Stomach (tissue), 4 donors: ENCODE measurements around the gene RPL37A.

ENCODE experiments used
- EP300 ChIP-seq: sonication (generic); formaldehyde crosslinking; IDR thresholded peaks from one replicate; pipeline ENCODE4 v1.6.1; 2017; ENCODE audit warnings: antibody characterized with exemption
- POLR2A ChIP-seq, 4 donors: fragments of 450-650 bp; IDR thresholded peaks; one replicate each; pipeline ENCODE4 v1.6.1; 2016; ENCODE audit warnings: antibody characterized with exemption in 4 of 4, control low read depth in 2 of 4, mild to moderate bottlenecking in 1 of 4, moderate library complexity in 1 of 4
- POLR2AphosphoS5 ChIP-seq, 3 donors: sonication (generic); formaldehyde crosslinking; IDR thresholded peaks; one replicate each; pipeline ENCODE4 v1.6.1; 2016; ENCODE audit warnings: antibody characterized with exemption in 3 of 3
- TF ChIP-seq, protein P1 (sequence below), 7 experiments: fragments of 450-650 bp in 4 of 7; fragments of 200-600 bp in 3 of 7; sonication (generic) in 3 of 7; IDR thresholded peaks; one replicate each; pipeline ENCODE4 v1.5.1; 2016 to 2019; ENCODE audit warnings: antibody characterized with exemption in 7 of 7, control low read depth in 2 of 7, mild to moderate bottlenecking in 1 of 7

DNA sequence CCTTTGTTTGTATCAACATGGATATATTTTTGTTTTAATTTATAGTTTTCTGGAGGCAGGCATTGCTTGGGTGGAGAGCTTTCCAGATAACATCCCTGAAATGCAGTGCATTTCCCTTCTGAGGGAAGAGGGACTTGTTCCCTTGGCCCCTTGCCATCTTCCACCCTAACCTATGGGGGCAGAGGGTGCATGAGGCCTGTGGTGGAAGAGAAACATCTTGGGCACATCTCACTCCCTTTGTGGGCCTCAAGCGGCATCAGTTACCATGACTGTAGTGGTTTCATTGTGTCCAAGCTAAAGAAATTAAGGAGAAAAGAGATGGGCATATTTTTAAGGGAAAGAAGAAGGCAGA is 5.3 kb upstream of the RPL37A start:
- TF ChIP-seq, protein P1, sequence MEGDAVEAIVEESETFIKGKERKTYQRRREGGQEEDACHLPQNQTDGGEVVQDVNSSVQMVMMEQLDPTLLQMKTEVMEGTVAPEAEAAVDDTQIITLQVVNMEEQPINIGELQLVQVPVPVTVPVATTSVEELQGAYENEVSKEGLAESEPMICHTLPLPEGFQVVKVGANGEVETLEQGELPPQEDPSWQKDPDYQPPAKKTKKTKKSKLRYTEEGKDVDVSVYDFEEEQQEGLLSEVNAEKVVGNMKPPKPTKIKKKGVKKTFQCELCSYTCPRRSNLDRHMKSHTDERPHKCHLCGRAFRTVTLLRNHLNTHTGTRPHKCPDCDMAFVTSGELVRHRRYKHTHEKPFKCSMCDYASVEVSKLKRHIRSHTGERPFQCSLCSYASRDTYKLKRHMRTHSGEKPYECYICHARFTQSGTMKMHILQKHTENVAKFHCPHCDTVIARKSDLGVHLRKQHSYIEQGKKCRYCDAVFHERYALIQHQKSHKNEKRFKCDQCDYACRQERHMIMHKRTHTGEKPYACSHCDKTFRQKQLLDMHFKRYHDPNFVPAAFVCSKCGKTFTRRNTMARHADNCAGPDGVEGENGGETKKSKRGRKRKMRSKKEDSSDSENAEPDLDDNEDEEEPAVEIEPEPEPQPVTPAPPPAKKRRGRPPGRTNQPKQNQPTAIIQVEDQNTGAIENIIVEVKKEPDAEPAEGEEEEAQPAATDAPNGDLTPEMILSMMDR (IDR thresholded peaks at IDR 0.05): no peak
- TF ChIP-seq POLR2A (IDR thresholded peaks at IDR 0.05): no peak
- no peak for TF ChIP-seq POLR2AphosphoS5 (IDR thresholded peaks at IDR 0.05)
- TF ChIP-seq EP300: no peak
